ENCODE results near the gene ABHD12B. TPM values are rescaled to one million over a fixed set of nuclear protein-coding genes. Genes with fewer than 3 reads are reported as not detected.
"Not testable (repeated sequence)": the region's sequence is repeated elsewhere in the genome, so short reads cannot be mapped to it uniquely, and the experiment has no call there.

The ABHD12B gene
- total and polyA plus RNA-seq, 2 donors (not counting 3 experiments of a cell fraction or from before 2014, with no cell fraction given) = not detected

DNA sequence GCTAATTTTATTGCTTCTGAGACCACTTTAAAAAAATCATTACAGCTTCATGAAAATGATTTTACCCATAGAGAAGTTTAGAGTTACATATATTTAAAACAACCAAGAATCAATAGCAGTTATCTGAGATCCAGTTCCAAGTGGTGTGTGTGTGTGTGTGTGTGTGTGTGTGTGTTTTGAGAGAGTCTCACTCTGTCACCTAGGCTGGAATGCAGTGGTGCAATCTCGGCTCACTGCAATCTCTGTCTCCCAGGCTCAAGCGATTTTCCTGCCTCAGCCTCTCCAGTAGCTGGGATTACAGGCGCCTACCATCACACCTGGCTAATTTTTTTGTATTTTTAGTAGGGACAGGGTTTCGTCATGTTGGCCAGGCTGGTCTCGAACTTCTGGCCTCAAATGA lies 47.7 kb downstream of the ABHD12B start:
- H3K4me3 ChIP-seq (replicated peaks in 1 of 3; ENCODE audit: insufficient read depth in 1 of 3, low read depth in 1 of 3, low read length in 3 of 3); H3K27me3 ChIP-seq (ENCODE audit: control insufficient read depth in 2 of 2, insufficient read depth in 2 of 2, low read length in 2 of 2); H3K4me2 ChIP-seq (ENCODE audit: insufficient read depth, low read length); H4K20me1 ChIP-seq (replicated peaks; ENCODE audit: control insufficient read depth, extremely low read depth, insufficient read depth, low read length); H3K9ac ChIP-seq (replicated peaks; ENCODE audit: extremely low read depth, insufficient read depth, low read length); BruUV-seq (replicated peaks); DNase-seq (ENCODE audit: low read depth, low spot score); H3K9me1 ChIP-seq (replicated peaks; ENCODE audit: control insufficient read depth, extremely low read depth, insufficient read depth, low read length); FAIRE-seq; H3K79me2 ChIP-seq (ENCODE audit: control insufficient read depth, insufficient read depth, low read length); H3K27ac ChIP-seq (ENCODE audit: insufficient read depth, low read depth, low read length); intact Hi-C loops (cut with micrococcal nuclease); dilution Hi-C loops (cut with MboI; ENCODE audit: extremely low pct_ligation_motif_present, low sequenced_read_pairs); H3K36me3 ChIP-seq (ENCODE audit: control insufficient read depth in 2 of 2, extremely low read depth in 1 of 2, insufficient read depth in 2 of 2, low read length in 2 of 2); H3K9me3 ChIP-seq (replicated peaks; ENCODE audit: control insufficient read depth, insufficient read depth, low read length); H3K4me1 ChIP-seq (ENCODE audit: control insufficient read depth, extremely low read depth, insufficient read depth, low read length); H2AFZ ChIP-seq (ENCODE audit: low read depth, low read length): not testable (repeated sequence)
- ChIA-PET CTCF (interaction anchor here (0.6 kb wide), 1 partner anchor 29 kb away, joined by 3 read pairs; no protein-coding TSS in a partner anchor), POLR2A (interaction anchor here (0.7 kb wide), 1 partner anchor 146 kb away, joined by 3 read pairs; no protein-coding TSS in a partner anchor)

DNA sequence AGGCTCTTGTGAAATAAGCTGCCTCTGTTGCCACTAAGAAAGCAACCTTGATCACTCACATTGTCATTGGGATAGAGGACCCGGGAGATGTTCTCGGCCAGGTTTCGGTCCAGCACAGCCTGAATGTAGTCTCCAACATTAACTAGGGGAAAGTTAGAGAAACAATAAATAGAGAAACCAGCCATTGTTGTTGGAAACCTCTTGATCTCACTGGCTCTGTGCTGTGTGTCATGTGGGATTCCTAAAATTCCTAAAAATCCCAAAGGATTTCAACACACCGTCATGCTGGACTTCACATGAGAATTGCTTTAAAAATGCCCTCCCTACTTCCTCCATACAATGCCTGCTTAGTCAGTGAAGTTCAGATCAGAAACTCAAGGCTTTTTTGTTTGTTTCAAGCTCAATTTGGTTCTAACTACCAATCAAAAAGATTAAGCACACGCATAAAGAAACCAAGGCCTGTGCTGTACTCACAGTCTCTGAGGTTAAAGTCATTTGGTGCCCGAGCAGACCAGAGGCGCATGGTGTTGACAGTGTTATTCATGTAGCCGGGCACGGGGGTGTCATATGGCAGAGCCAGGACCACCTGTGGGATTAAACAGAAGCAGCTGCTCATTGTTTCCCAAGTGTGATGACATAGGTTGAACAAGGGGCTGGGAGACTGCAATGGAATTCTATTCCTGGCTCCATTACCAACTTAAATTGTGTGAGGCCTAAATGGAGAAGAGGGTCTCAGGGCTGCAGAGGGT lies 48.8 kb downstream of the ABHD12B start:
- CTCF ChIA-PET = interaction anchor here (0.6 kb wide), 1 partner anchor 28 kb away, joined by 3 read pairs; no protein-coding TSS in a partner anchor
- H3K36me3 ChIP-seq (ENCODE audit: control insufficient read depth in 2 of 2, extremely low read depth in 1 of 2, insufficient read depth in 2 of 2, low read length in 2 of 2) = peaks cover 2% of the 10 kb centered on the region in 2 experiments
- H3K9me3 ChIP-seq (replicated peaks; ENCODE audit: control insufficient read depth, insufficient read depth, low read length) = no peaks in the 10 kb centered on the region
- H3K27me3 ChIP-seq (ENCODE audit: control insufficient read depth in 2 of 2, insufficient read depth in 2 of 2, low read length in 2 of 2) = no peaks in the 10 kb centered on the region
- no peak overlapping the region for H3K4me3 ChIP-seq (replicated peaks in 1 of 3; ENCODE audit: insufficient read depth in 1 of 3, low read depth in 1 of 3, low read length in 3 of 3)
- no peak overlapping the region for H3K9ac ChIP-seq (replicated peaks; ENCODE audit: extremely low read depth, insufficient read depth, low read length)
- H4K20me1 ChIP-seq (replicated peaks; ENCODE audit: control insufficient read depth, extremely low read depth, insufficient read depth, low read length) = no peaks in the 10 kb centered on the region
- intact Hi-C loops (cut with micrococcal nuclease) = no loop called here
- FAIRE-seq (no peak), DNase-seq (ENCODE audit: low read depth, low spot score) (no peak)
- H3K27ac ChIP-seq (ENCODE audit: insufficient read depth, low read depth, low read length) = no peak overlapping the region
- dilution Hi-C loops (cut with MboI; ENCODE audit: extremely low pct_ligation_motif_present, low sequenced_read_pairs) = no loop called here
- no peak overlapping the region for H3K4me2 ChIP-seq (ENCODE audit: insufficient read depth, low read length)
- no peaks in the 10 kb centered on the region for H3K9me1 ChIP-seq (replicated peaks; ENCODE audit: control insufficient read depth, extremely low read depth, insufficient read depth, low read length)
- POLR2A ChIA-PET = no interaction called here
- TF ChIP-seq, protein P1, sequence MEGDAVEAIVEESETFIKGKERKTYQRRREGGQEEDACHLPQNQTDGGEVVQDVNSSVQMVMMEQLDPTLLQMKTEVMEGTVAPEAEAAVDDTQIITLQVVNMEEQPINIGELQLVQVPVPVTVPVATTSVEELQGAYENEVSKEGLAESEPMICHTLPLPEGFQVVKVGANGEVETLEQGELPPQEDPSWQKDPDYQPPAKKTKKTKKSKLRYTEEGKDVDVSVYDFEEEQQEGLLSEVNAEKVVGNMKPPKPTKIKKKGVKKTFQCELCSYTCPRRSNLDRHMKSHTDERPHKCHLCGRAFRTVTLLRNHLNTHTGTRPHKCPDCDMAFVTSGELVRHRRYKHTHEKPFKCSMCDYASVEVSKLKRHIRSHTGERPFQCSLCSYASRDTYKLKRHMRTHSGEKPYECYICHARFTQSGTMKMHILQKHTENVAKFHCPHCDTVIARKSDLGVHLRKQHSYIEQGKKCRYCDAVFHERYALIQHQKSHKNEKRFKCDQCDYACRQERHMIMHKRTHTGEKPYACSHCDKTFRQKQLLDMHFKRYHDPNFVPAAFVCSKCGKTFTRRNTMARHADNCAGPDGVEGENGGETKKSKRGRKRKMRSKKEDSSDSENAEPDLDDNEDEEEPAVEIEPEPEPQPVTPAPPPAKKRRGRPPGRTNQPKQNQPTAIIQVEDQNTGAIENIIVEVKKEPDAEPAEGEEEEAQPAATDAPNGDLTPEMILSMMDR (IDR thresholded peaks at IDR 0.05; ENCODE audit: extremely low read depth in 1 of 2, insufficient read depth in 1 of 2, low read depth in 1 of 2, low read length in 2 of 2) = no peak
- TF ChIP-seq POLR2A (IDR thresholded peaks at IDR 0.05; ENCODE audit: low read depth, low read length) (no peak), FOS (IDR thresholded peaks at IDR 0.05; ENCODE audit: borderline replicate concordance, insufficient read depth, low read length) (no peak), POLR2AphosphoS5 (IDR thresholded peaks at IDR 0.05; ENCODE audit: insufficient read depth, low read depth, low read length) (no peak), MYC (IDR thresholded peaks at IDR 0.05; ENCODE audit: low read depth, low read length) (no peak), EZH2 (IDR thresholded peaks at IDR 0.05; ENCODE audit: borderline replicate concordance, low read depth, low read length, severe bottlenecking) (no peak), JUN (IDR thresholded peaks at IDR 0.05; ENCODE audit: borderline replicate concordance, insufficient read depth, insufficient read length, low read depth) (no peak), GATA2 (IDR thresholded peaks at IDR 0.05; ENCODE audit: insufficient read depth, insufficient read length, low read depth, low read length) (no peak)
- TF ChIP-seq, protein P2, sequence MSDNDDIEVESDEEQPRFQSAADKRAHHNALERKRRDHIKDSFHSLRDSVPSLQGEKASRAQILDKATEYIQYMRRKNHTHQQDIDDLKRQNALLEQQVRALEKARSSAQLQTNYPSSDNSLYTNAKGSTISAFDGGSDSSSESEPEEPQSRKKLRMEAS (IDR thresholded peaks at IDR 0.05; ENCODE audit: insufficient read depth, insufficient read length) = no peak
- no peak overlapping the region for H2AFZ ChIP-seq (ENCODE audit: low read depth, low read length)
- no peaks in the 10 kb centered on the region for H3K4me1 ChIP-seq (ENCODE audit: control insufficient read depth, extremely low read depth, insufficient read depth, low read length)
- no peaks in the 10 kb centered on the region for H3K79me2 ChIP-seq (ENCODE audit: control insufficient read depth, insufficient read depth, low read length)
- no TSS peak for BruUV-seq (replicated peaks)
